Caco-2 (cell line): ENCODE data around the gene PRKAG2. TPM values are rescaled to one million over a fixed set of nuclear protein-coding genes. Genes with fewer than 3 reads are reported as not detected.

Experiments
- BruUV-seq: library from RNA; stranded (reverse); fragments of 400-500 nt; replicated peaks from 2 replicates; lab custom pipeline; 2021; lab: Mats Ljungman, UMichigan
- CTCF ChIA-PET: fragments of 300-600 bp; sonication (Branson Sonifier 250); formaldehyde crosslinking; loops from one replicate; lab custom pipeline; 2022; ENCODE audit warnings: antibody characterized with exemption; lab: Charles Lee
- POLR2A ChIA-PET: fragments of 300-600 bp; sonication (Branson Sonifier 250); formaldehyde crosslinking; loops from one replicate; lab custom pipeline; 2022; ENCODE audit warnings: antibody characterized with exemption; lab: Charles Lee
- DNase-seq, 2 experiments: peaks; one replicate each; pipeline versions ENCODE4 v3.0.0 to v3.0.0-alpha.2; 2020 to 2022
- H3K27me3 ChIP-seq: replicated peaks from 2 replicates; pipeline ENCODE4 v1.6.0; 2011; ENCODE audit warnings: low read length; ENCODE audit not compliant: control insufficient read depth, insufficient read depth
- H3K36me3 ChIP-seq: 2 replicates; pipeline ENCODE4 v1.5.1; 2011; ENCODE audit warnings: low read length; ENCODE audit not compliant: control insufficient read depth, insufficient read depth
- H3K4me1 ChIP-seq: fragments of 250-450 bp; sonication (Bioruptor Pico); 2 replicates; pipeline ENCODE4 v1.5.1; 2020; ENCODE audit warnings: mild to moderate bottlenecking
- H3K4me3 ChIP-seq: 2 replicates; pipeline ENCODE4 v1.5.1; 2011; ENCODE audit warnings: low read depth, mild to moderate bottlenecking, control low read depth, low read length
- H3K9me3 ChIP-seq: fragments of 250-450 bp; sonication (Bioruptor Pico); 2 replicates; pipeline ENCODE4 v1.5.1; 2020; ENCODE audit warnings: mild to moderate bottlenecking, moderate library complexity
- H3K27ac Mint-ChIP-seq: one replicate; pipeline ENCODE4 v1.8.0; 2022; ENCODE audit warnings: mixed read lengths; ENCODE audit not compliant: unreplicated experiment
- H3K27me3 Mint-ChIP-seq: one replicate; pipeline ENCODE4 v1.8.0; 2022; ENCODE audit warnings: mixed read lengths; ENCODE audit not compliant: insufficient read depth, unreplicated experiment
- H3K36me3 Mint-ChIP-seq: one replicate; pipeline ENCODE4 v1.8.0; 2022; ENCODE audit warnings: mild to moderate bottlenecking, mixed read lengths; ENCODE audit not compliant: insufficient read depth, unreplicated experiment
- H3K4me1 Mint-ChIP-seq: one replicate; pipeline ENCODE4 v1.8.0; 2022; ENCODE audit warnings: low read depth, mixed read lengths; ENCODE audit not compliant: unreplicated experiment
- H3K4me3 Mint-ChIP-seq: one replicate; pipeline ENCODE4 v1.8.0; 2022; ENCODE audit warnings: mild to moderate bottlenecking, moderate library complexity, mixed read lengths; ENCODE audit not compliant: unreplicated experiment
- H3K9me3 Mint-ChIP-seq: one replicate; pipeline ENCODE4 v1.8.0; 2022; ENCODE audit warnings: mixed read lengths; ENCODE audit not compliant: unreplicated experiment
- CTCF ChIP-seq, 2 experiments: fragments of 200-600 bp in 1 of 2; IDR thresholded peaks; 1 replicate in 1 of 2; 2 replicates in 1 of 2; pipeline versions ENCODE4 v1.5.1 to v1.8.0; 2011 to 2022; ENCODE audit warnings: antibody characterized with exemption in 1 of 2, control low read depth in 1 of 2, inconsistent platforms in 1 of 2, low read depth in 1 of 2, low read length in 1 of 2, mild to moderate bottlenecking in 1 of 2, moderate library complexity in 1 of 2; ENCODE audit not compliant: insufficient read depth in 1 of 2, severe bottlenecking in 1 of 2, unreplicated experiment in 1 of 2
- intact Hi-C: fragments of 100-400 bp; cut with micrococcal nuclease; formaldehyde crosslinking; loops from one replicate; pipeline ENCODE4 v1.10.0; 2022; ENCODE audit not compliant: unreplicated experiment
- total RNA-seq: library from RNA; stranded (reverse); gene quantifications from 2 replicates; pipeline ENCODE4 v1.2.3, GENCODE V29; 2022

The PRKAG2 gene
- total RNA-seq, 1 experiment from 2014 or later = 15.9 TPM

GRCh38 chr7:151824373-151824933 lies 52.5 kb downstream of the PRKAG2 start:
- no peak for DNase-seq
- peaks cover 5% of the 10 kb centered on the region for H3K4me1 Mint-ChIP-seq
- ChIA-PET CTCF (no interaction called here), POLR2A (no interaction called here)
- H3K9me3 Mint-ChIP-seq = no peaks in the 10 kb centered on the region
- no peaks in the 10 kb centered on the region for H3K27me3 ChIP-seq
- H3K4me3 Mint-ChIP-seq = no peak overlapping the region
- H3K27ac Mint-ChIP-seq = no peak overlapping the region
- H3K4me1 ChIP-seq = peaks cover 10% of the 10 kb centered on the region
- no TSS peak for BruUV-seq
- intact Hi-C loops = no loop called here
- H3K36me3 Mint-ChIP-seq = no peaks in the 10 kb centered on the region
- TF ChIP-seq CTCF (IDR thresholded peaks at IDR 0.05; ENCODE audit: insufficient read depth in 1 of 2, low read depth in 1 of 2, low read length in 1 of 2, severe bottlenecking in 1 of 2, unreplicated experiment in 1 of 2) = no peak
- no peaks in the 10 kb centered on the region for H3K36me3 ChIP-seq
- no peaks in the 10 kb centered on the region for H3K9me3 ChIP-seq
- H3K27me3 Mint-ChIP-seq = no peaks in the 10 kb centered on the region
- H3K4me3 ChIP-seq = no peak overlapping the region

GRCh38 chr7:151823566-151824372 lies 53.1 kb downstream of the PRKAG2 start:
- Histone ChIP-seq H3K27me3 (no peaks in the 10 kb centered on the region), H3K4me1 (peaks cover 17% of the 10 kb centered on the region), H3K4me3 (no peak overlapping the region), H3K36me3 (no peaks in the 10 kb centered on the region), H3K9me3 (no peaks in the 10 kb centered on the region)
- Mint-ChIP-seq H3K4me1 (peaks cover 12% of the 10 kb centered on the region), H3K4me3 (no peak overlapping the region), H3K27me3 (no peaks in the 10 kb centered on the region), H3K9me3 (no peaks in the 10 kb centered on the region), H3K36me3 (no peaks in the 10 kb centered on the region), H3K27ac (no peak overlapping the region)
- TF ChIP-seq CTCF (IDR thresholded peaks at IDR 0.05; ENCODE audit: insufficient read depth in 1 of 2, low read depth in 1 of 2, low read length in 1 of 2, severe bottlenecking in 1 of 2, unreplicated experiment in 1 of 2) = no peak
- DNase-seq = no peak
- ChIA-PET POLR2A (no interaction called here), CTCF (no interaction called here)
- no TSS peak for BruUV-seq
- intact Hi-C loops = no loop called here

GRCh38 chr7:151822541-151823181 lies 54.3 kb downstream of the PRKAG2 start:
- no peaks in the 10 kb centered on the region for H3K9me3 ChIP-seq
- H3K4me3 Mint-ChIP-seq = no peak overlapping the region
- H3K27ac Mint-ChIP-seq = no peak overlapping the region
- peaks cover 12% of the 10 kb centered on the region for H3K4me1 Mint-ChIP-seq
- H3K9me3 Mint-ChIP-seq = no peaks in the 10 kb centered on the region
- H3K4me1 ChIP-seq = peaks cover 22% of the 10 kb centered on the region
- no peaks in the 10 kb centered on the region for H3K27me3 ChIP-seq
- no peak overlapping the region for H3K4me3 ChIP-seq
- no peaks in the 10 kb centered on the region for H3K27me3 Mint-ChIP-seq
- intact Hi-C loops = no loop called here
- no peaks in the 10 kb centered on the region for H3K36me3 Mint-ChIP-seq
- BruUV-seq = no TSS peak
- POLR2A ChIA-PET = no interaction called here
- CTCF ChIA-PET = no interaction called here
- no peaks in the 10 kb centered on the region for H3K36me3 ChIP-seq
- TF ChIP-seq CTCF (IDR thresholded peaks at IDR 0.05; ENCODE audit: insufficient read depth in 1 of 2, low read depth in 1 of 2, low read length in 1 of 2, severe bottlenecking in 1 of 2, unreplicated experiment in 1 of 2) = no peak
- DNase-seq = no peak
